ENCODE data around the gene HTR2A.

Gene HTR2A

DNA sequence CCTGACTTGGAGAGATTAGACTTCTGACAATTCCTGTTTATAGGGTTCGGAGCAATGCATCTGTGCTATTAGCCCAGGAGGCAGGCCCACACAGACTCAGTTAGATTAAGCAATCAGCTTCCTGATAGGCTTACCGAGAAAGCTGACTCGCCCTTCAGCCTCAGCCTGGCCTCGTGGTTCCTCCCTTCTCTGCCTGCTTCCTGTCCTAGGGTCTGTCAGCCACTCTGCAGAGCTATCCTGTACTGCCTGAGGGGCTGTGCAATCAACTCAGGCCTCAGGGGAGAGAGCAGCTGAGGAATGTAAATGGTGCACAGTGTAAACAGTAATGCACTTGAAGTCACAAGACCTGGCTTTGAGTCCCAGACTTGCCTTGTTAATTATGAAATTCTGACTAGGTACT lies 30.7 kb downstream of the HTR2A start:
- Histone ChIP-seq H3K9ac (ENCODE audit: low read length) (no peak overlapping the region), H3K4me3 (ENCODE audit: low read length) (no peak overlapping the region), H3K27me3 (ENCODE audit: control insufficient read depth, insufficient read depth, low read length) (no peaks in the 10 kb centered on the region), H3K36me3 (ENCODE audit: control insufficient read depth, insufficient read depth, low read length) (no peaks in the 10 kb centered on the region), H3K4me1 (ENCODE audit: control insufficient read depth, insufficient read depth, low read length) (no peaks in the 10 kb centered on the region), H3K9me3 (ENCODE audit: control insufficient read depth, low read length) (no peaks in the 10 kb centered on the region)

DNA sequence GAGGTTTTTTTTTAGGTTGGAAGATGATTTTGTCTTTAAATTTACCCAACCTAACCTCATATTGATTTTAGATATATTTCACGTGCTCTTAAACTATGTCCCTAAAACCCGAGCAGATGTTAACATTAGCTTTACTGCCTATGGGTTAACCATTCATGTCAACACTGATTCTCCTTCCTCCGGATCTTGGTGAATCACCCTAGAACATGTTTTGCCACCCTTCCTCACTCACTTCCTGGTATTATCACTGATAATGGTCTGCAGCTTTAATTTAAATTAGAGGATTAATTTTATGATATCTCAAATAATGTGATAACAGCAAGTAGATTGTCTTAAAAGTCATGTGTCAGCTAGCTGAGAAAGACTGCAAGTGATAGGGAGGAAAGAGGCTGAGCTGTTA lies 31.9 kb downstream of the HTR2A start:
- no peak overlapping the region for H3K4me3 ChIP-seq (ENCODE audit: low read length)
- no peaks in the 10 kb centered on the region for H3K4me1 ChIP-seq (ENCODE audit: control insufficient read depth, insufficient read depth, low read length)
- no peak overlapping the region for H3K9ac ChIP-seq (ENCODE audit: low read length)
- H3K27me3 ChIP-seq (ENCODE audit: control insufficient read depth, insufficient read depth, low read length): no peaks in the 10 kb centered on the region
- H3K36me3 ChIP-seq (ENCODE audit: control insufficient read depth, insufficient read depth, low read length): no peaks in the 10 kb centered on the region
- no peaks in the 10 kb centered on the region for H3K9me3 ChIP-seq (ENCODE audit: control insufficient read depth, low read length)

DNA sequence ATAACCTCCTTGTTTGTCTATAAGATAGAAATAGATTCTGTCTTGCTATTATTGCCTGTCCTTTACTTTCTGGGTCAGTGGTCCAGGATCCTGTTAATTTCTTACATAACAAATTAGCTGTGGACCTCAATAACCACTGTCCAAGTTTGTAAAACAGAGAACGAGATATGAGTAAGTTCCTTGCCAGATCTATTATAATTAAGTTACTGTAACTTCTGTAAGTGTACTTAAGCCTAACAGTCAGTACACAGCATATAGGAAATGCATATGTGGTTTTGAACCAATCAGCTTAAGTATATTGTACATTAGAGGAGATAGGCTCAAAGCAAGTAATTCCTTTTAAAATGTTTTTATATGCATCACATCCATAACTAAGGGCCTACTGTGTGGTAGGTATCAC lies 34.9 kb downstream of the HTR2A start:
- no peaks in the 10 kb centered on the region for H3K27me3 ChIP-seq (ENCODE audit: control insufficient read depth, insufficient read depth, low read length)
- no peak overlapping the region for H3K4me3 ChIP-seq (ENCODE audit: low read length)
- H3K36me3 ChIP-seq (ENCODE audit: control insufficient read depth, insufficient read depth, low read length): no peaks in the 10 kb centered on the region
- H3K9ac ChIP-seq (ENCODE audit: low read length): no peak overlapping the region
- no peaks in the 10 kb centered on the region for H3K9me3 ChIP-seq (ENCODE audit: control insufficient read depth, low read length)
- no peaks in the 10 kb centered on the region for H3K4me1 ChIP-seq (ENCODE audit: control insufficient read depth, insufficient read depth, low read length)

DNA sequence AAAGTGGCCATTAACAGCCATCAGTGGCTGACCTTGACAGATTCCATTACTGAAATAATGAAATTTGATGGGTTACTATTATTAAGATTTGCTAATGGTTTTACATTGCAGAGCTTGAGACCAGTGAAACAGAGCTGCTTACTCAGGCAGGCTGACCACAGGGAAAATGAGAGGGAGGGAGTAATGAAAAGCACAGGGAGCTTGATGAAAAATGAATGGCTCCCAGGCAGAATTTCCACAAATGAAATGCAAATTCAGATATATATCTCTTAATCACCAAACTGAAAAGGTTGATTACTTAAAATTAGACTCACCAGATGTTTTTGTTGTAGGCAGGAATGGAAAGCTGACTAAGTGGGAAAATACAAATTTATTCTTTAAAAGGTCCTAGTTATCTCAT lies 36.1 kb downstream of the HTR2A start:
- no peaks in the 10 kb centered on the region for H3K27me3 ChIP-seq (ENCODE audit: control insufficient read depth, insufficient read depth, low read length)
- H3K4me3 ChIP-seq (ENCODE audit: low read length): no peak overlapping the region
- H3K36me3 ChIP-seq (ENCODE audit: control insufficient read depth, insufficient read depth, low read length): no peaks in the 10 kb centered on the region
- H3K4me1 ChIP-seq (ENCODE audit: control insufficient read depth, insufficient read depth, low read length): no peaks in the 10 kb centered on the region
- no peak overlapping the region for H3K9ac ChIP-seq (ENCODE audit: low read length)
- H3K9me3 ChIP-seq (ENCODE audit: control insufficient read depth, low read length): no peaks in the 10 kb centered on the region

DNA sequence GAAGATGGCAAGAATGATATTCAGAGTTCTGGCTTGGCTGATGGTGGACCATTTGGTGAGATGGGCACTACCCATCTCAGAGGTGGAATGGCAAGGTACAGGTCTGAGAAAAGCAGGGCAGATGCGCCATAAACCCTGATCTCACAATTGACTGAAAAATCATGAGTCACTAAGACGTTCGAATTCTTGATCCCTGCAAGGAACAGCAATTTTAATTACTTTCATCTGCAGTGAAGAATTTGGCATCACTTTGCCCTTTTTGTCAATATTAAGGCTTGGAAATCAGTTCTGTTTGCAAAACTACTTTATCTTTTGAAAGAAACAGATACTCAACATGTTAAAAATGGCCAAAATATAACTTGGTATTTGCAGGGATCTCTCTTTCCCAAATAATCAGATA lies 38.1 kb downstream of the HTR2A start:
- H3K4me1 ChIP-seq (ENCODE audit: control insufficient read depth, insufficient read depth, low read length): no peaks in the 10 kb centered on the region
- H3K27me3 ChIP-seq (ENCODE audit: control insufficient read depth, insufficient read depth, low read length): no peaks in the 10 kb centered on the region
- H3K4me3 ChIP-seq (ENCODE audit: low read length): no peak overlapping the region
- no peaks in the 10 kb centered on the region for H3K36me3 ChIP-seq (ENCODE audit: control insufficient read depth, insufficient read depth, low read length)
- H3K9me3 ChIP-seq (ENCODE audit: control insufficient read depth, low read length): no peaks in the 10 kb centered on the region
- H3K9ac ChIP-seq (ENCODE audit: low read length): no peak overlapping the region

DNA sequence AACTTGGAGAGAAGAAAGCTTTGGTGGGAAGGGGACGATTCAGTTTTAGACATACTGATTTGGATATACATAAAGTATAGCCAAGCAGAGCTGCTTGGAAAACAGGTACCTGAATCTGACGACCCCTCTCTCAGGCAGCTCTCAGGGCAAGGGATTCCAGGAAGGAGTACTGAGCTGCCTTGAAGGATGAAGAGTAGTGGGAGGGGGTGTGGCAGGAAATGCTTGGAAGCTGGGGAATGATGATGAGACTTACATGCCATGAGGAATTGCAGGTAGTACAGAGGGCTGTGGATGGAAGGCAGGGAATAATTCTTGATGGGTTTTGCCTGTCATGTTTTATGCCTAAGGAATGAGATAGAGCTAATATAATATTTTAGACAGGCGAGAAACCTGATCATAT lies 38.7 kb downstream of the HTR2A start:
- Histone ChIP-seq H3K36me3 (ENCODE audit: control insufficient read depth, insufficient read depth, low read length) (no peaks in the 10 kb centered on the region), H3K4me3 (ENCODE audit: low read length) (no peak overlapping the region), H3K27me3 (ENCODE audit: control insufficient read depth, insufficient read depth, low read length) (no peaks in the 10 kb centered on the region)

DNA sequence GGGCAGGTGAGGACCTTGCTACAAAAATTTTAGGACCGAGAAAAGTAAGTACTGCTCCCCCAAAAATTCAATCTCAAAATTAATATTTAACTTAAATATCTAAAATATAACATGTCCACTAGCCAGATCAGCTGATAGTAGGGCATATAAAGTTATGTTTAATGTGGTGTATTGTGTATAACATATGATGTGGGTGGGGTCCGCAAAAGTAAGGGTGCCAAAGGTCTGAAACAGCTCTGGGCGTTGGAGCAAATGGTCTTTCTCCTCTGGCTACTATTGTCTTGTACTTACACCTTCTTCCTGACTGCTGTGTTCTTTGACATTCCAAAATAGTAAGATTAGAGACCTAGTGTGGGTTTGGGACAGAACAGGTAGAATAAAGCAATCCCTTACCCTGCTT lies 41.2 kb downstream of the HTR2A start:
- H3K36me3 ChIP-seq (ENCODE audit: control insufficient read depth, insufficient read depth, low read length): no peaks in the 10 kb centered on the region
- no peak overlapping the region for H3K9ac ChIP-seq (ENCODE audit: low read length)
- no peaks in the 10 kb centered on the region for H3K9me3 ChIP-seq (ENCODE audit: control insufficient read depth, low read length)
- H3K27me3 ChIP-seq (ENCODE audit: control insufficient read depth, insufficient read depth, low read length): no peaks in the 10 kb centered on the region
- no peak overlapping the region for H3K4me3 ChIP-seq (ENCODE audit: low read length)
- no peaks in the 10 kb centered on the region for H3K4me1 ChIP-seq (ENCODE audit: control insufficient read depth, insufficient read depth, low read length)

More for the DNA sequence above, 38.7 kb downstream of the HTR2A start:
- H3K9me3 ChIP-seq (ENCODE audit: control insufficient read depth, low read length): no peaks in the 10 kb centered on the region
- no peaks in the 10 kb centered on the region for H3K4me1 ChIP-seq (ENCODE audit: control insufficient read depth, insufficient read depth, low read length)
- no peak overlapping the region for H3K9ac ChIP-seq (ENCODE audit: low read length)

DNA sequence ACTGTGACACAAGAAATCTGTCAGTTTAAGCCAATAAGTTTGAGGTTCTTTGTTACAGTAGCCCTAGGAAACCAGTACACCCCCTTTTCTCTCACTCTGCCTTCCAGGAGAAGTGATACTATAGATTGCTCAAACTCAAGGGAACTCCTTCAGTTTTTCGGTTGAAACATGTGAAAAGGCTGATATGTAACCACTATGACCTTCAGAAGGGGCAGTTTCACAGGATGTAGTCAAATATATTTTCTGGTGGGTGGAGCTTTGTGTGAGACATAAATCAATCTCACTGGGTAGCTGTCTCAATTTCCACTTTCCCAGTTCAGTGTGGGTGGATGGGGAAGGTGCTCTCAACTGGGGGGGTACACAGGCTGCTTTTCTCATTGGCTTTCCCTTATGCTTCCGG lies 41.7 kb downstream of the HTR2A start:
- no peak overlapping the region for H3K9ac ChIP-seq (ENCODE audit: low read length)
- no peaks in the 10 kb centered on the region for H3K4me1 ChIP-seq (ENCODE audit: control insufficient read depth, insufficient read depth, low read length)
- no peak overlapping the region for H3K4me3 ChIP-seq (ENCODE audit: low read length)
- no peaks in the 10 kb centered on the region for H3K9me3 ChIP-seq (ENCODE audit: control insufficient read depth, low read length)
- H3K27me3 ChIP-seq (ENCODE audit: control insufficient read depth, insufficient read depth, low read length): no peaks in the 10 kb centered on the region
- H3K36me3 ChIP-seq (ENCODE audit: control insufficient read depth, insufficient read depth, low read length): no peaks in the 10 kb centered on the region

DNA sequence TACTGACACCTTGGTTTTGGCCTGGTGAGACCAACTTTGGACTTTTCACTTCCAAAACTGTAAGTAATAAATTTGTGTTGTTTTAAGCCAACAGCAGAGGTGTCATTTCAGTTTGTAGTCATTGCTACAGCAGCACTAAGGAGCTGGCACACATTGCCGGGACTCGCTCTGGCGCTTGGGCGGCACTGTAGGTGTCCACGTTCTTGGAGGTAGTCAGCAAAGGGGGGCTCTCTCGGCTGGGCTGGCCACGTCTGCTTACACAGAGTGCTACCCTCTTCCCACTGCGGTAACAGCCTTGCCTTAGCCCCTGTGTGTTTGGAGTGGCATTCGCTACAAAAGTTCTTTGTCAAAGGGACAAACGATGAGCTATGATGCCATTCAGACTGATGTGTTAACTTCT lies 44.7 kb downstream of the HTR2A start:
- H3K4me1 ChIP-seq (ENCODE audit: control insufficient read depth, insufficient read depth, low read length): no peaks in the 10 kb centered on the region
- no peaks in the 10 kb centered on the region for H3K9me3 ChIP-seq (ENCODE audit: control insufficient read depth, low read length)
- H3K9ac ChIP-seq (ENCODE audit: low read length): no peak overlapping the region
- H3K36me3 ChIP-seq (ENCODE audit: control insufficient read depth, insufficient read depth, low read length): no peaks in the 10 kb centered on the region
- no peak overlapping the region for H3K4me3 ChIP-seq (ENCODE audit: low read length)
- H3K27me3 ChIP-seq (ENCODE audit: control insufficient read depth, insufficient read depth, low read length): no peaks in the 10 kb centered on the region

DNA sequence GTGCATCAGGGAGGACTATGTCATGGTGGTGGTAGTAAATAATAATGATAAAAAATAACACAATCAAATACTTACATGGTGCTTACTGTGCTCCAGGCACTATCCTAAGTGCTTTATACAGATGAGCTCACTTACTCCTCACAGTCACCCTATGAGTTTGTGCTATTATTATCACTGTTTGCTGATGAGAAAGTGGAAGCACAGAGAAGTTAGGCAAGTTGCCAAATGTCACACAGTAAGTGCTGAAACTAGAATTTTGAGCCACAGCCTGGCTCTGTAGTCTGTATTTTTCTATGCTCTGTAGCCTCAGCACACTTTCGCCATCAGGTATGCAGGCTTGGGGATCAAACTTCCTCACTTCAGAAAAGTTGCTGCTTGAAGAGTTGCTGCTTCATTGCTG lies 46.6 kb downstream of the HTR2A start:
- H3K4me1 ChIP-seq (ENCODE audit: control insufficient read depth, insufficient read depth, low read length): no peaks in the 10 kb centered on the region
- H3K27me3 ChIP-seq (ENCODE audit: control insufficient read depth, insufficient read depth, low read length): no peaks in the 10 kb centered on the region
- H3K4me3 ChIP-seq (ENCODE audit: low read length): no peak overlapping the region
- H3K9me3 ChIP-seq (ENCODE audit: control insufficient read depth, low read length): no peaks in the 10 kb centered on the region
- H3K36me3 ChIP-seq (ENCODE audit: control insufficient read depth, insufficient read depth, low read length): no peaks in the 10 kb centered on the region
- no peak overlapping the region for H3K9ac ChIP-seq (ENCODE audit: low read length)

DNA sequence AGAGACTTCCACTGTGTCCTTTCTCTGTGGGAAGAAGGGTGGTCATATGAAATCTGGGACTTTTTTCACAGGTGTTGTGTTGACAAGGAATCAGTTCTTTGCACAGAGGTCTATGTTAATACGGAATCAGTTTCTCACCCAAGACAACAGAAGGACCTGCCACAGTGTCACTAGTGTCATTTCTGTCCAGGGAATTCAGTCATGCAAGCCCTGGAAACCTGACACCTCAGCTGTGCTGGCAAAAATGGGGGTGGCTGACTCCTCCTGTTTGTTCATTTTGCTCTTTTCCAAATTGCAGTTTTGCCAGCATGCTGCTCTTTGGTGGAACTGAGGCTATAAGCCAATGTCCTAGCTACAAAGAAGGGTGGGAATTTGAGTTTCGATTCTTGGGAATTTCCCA lies 50.1 kb downstream of the HTR2A start:
- no peaks in the 10 kb centered on the region for H3K36me3 ChIP-seq (ENCODE audit: control insufficient read depth, insufficient read depth, low read length)
- no peak overlapping the region for H3K4me3 ChIP-seq (ENCODE audit: low read length)
- H3K9ac ChIP-seq (ENCODE audit: low read length): no peak overlapping the region
- H3K4me1 ChIP-seq (ENCODE audit: control insufficient read depth, insufficient read depth, low read length): no peaks in the 10 kb centered on the region
- H3K9me3 ChIP-seq (ENCODE audit: control insufficient read depth, low read length): no peaks in the 10 kb centered on the region
- no peaks in the 10 kb centered on the region for H3K27me3 ChIP-seq (ENCODE audit: control insufficient read depth, insufficient read depth, low read length)

DNA sequence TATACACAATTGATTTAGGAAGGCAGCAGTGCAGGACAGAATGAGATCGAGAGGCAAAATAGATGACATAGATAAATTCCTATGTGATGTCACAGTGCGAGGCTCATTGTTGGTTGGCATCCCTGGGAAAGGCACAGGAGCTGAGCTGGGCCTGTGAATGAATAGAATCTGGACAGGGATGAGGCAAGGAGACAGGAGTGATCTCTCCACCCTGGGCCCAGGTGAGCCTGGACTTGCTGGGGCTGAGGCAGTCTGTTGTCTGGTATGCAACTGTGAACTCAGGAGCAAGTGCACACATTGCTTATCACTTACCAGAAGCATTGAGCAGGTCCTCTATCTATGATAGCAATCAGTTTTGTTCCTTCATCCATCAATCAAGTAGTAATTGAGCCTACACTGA lies 51.7 kb downstream of the HTR2A start:
- Histone ChIP-seq H3K27me3 (ENCODE audit: control insufficient read depth, insufficient read depth, low read length) (no peaks in the 10 kb centered on the region), H3K9ac (ENCODE audit: low read length) (no peak overlapping the region)

DNA sequence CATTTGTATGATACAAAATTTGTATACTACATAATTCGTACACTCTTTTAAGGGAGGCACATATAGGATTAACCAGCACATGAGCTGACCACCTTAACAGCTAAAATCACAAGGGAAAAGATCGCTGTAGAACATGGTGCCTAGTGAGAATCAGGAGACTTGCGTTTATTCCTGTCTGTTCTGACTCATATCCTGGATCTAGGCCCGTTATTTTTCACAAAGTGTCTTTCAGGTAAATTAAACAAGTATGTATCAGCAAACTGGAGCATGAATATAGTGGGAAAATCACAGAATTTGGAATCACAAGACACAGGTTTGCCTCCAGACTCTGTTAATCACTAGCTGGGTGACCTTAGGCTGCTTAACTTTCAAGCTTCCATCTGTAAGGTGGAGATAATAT lies 52.4 kb downstream of the HTR2A start:
- H3K4me3 ChIP-seq (ENCODE audit: low read length): no peak overlapping the region
- H3K27me3 ChIP-seq (ENCODE audit: control insufficient read depth, insufficient read depth, low read length): no peaks in the 10 kb centered on the region
- H3K9ac ChIP-seq (ENCODE audit: low read length): no peak overlapping the region
- no peaks in the 10 kb centered on the region for H3K9me3 ChIP-seq (ENCODE audit: control insufficient read depth, low read length)
- no peaks in the 10 kb centered on the region for H3K4me1 ChIP-seq (ENCODE audit: control insufficient read depth, insufficient read depth, low read length)
- no peaks in the 10 kb centered on the region for H3K36me3 ChIP-seq (ENCODE audit: control insufficient read depth, insufficient read depth, low read length)

More for the DNA sequence above, 51.7 kb downstream of the HTR2A start:
- no peaks in the 10 kb centered on the region for H3K36me3 ChIP-seq (ENCODE audit: control insufficient read depth, insufficient read depth, low read length)
- H3K4me3 ChIP-seq (ENCODE audit: low read length): no peak overlapping the region
- no peaks in the 10 kb centered on the region for H3K4me1 ChIP-seq (ENCODE audit: control insufficient read depth, insufficient read depth, low read length)
- H3K9me3 ChIP-seq (ENCODE audit: control insufficient read depth, low read length): no peaks in the 10 kb centered on the region
